ENCODE measurements around the gene UGT8.
"Not testable (repeated sequence)": the region's sequence is repeated elsewhere in the genome, so short reads cannot be mapped to it uniquely, and the experiment has no call there.

Gene UGT8

GRCh38 chr4:114598191-114599121 is at the start of gene UGT8:
Gene UGT8 (plus strand): TSS chr4:114598807. CDS start chr4:114622881, 24,074 bp downstream.
- no peak for DNase-seq

- no peak for DNase-seq
Measured at GRCh38 chr4:114549638-114550037, 49.0 kb upstream of the UGT8 start.

- no peak for DNase-seq
Measured at GRCh38 chr4:114558446-114559020, 40.1 kb upstream of the UGT8 start.

- no peak for DNase-seq
Measured at GRCh38 chr4:114561590-114561989, 37.0 kb upstream of the UGT8 start.

GRCh38 chr4:114562176-114562904 is 36.3 kb upstream of the UGT8 start:
- DNase-seq, result no peak

- no peak for DNase-seq
Measured at GRCh38 chr4:114563536-114564315, 34.9 kb upstream of the UGT8 start.

GRCh38 chr4:114577386-114577785 is 21.2 kb upstream of the UGT8 start:
- DNase-seq, result no peak

- DNase-seq, result no peak
Measured at GRCh38 chr4:114582621-114583020, 16.0 kb upstream of the UGT8 start.

- no peak for DNase-seq
Measured at GRCh38 chr4:114588305-114588704, 10.3 kb upstream of the UGT8 start.

- DNase-seq, result not testable (repeated sequence)
Measured at GRCh38 chr4:114590360-114590759, 8.2 kb upstream of the UGT8 start.

- no peak for DNase-seq
Measured at GRCh38 chr4:114593526-114593925, 5.1 kb upstream of the UGT8 start.

- no peak for DNase-seq
Measured at GRCh38 chr4:114595207-114595606, 3.4 kb upstream of the UGT8 start.

GRCh38 chr4:114595921-114596320 is 2.7 kb upstream of the UGT8 start:
- no peak for DNase-seq

GRCh38 chr4:114597410-114598115 is 1.0 kb upstream of the UGT8 start:
- DNase-seq, result no peak

GRCh38 chr4:114599231-114599902 is 760 bp downstream of the UGT8 start:
- DNase-seq, result no peak

- DNase-seq, result no peak
Measured at GRCh38 chr4:114599903-114600552, 1.4 kb downstream of the UGT8 start.

- DNase-seq, result no peak
Measured at GRCh38 chr4:114600672-114601071, 2.1 kb downstream of the UGT8 start.

- DNase-seq, result no peak
Measured at GRCh38 chr4:114601304-114602052, 2.9 kb downstream of the UGT8 start.

GRCh38 chr4:114603497-114603896 is 4.9 kb downstream of the UGT8 start:
- no peak for DNase-seq

GRCh38 chr4:114606245-114606644 is 7.6 kb downstream of the UGT8 start:
- no peak for DNase-seq
